ENCODE results near the gene HPS3. TPM values are rescaled to one million over a fixed set of nuclear protein-coding genes. Genes with fewer than 3 reads are reported as not detected.
A peak's percentile ranks its signal among the peaks of the same experiment; 100 is the strongest.

HPS3 gene
- total and polyA plus RNA-seq, 2 of the 4 experiments (the other 2 are of a cell fraction), result 15.2 to 24.2 TPM

GRCh38 chr3:149180057-149180573 is 50.7 kb downstream of the HPS3 start (continued):
- TF ChIP-seq ELK1 (IDR thresholded peaks at IDR 0.05; ENCODE audit: borderline replicate concordance, low read depth, low read length), result no peak

- peak overlapping the region; percentile 77; the same call in 1 of the 2 replicates for H3K18ac ChIP-seq (ENCODE audit: low read depth, low read length)
- no peak overlapping the region for H2AFZ ChIP-seq (replicated peaks; ENCODE audit: low read length, poor library complexity)
- no peak overlapping the region for H3K4me3 ChIP-seq (ENCODE audit: insufficient read depth, low read depth, low read length)
- peak overlapping the region; percentile 59; the same call in 1 of the 2 replicates for H2BK120ac ChIP-seq (ENCODE audit: low read depth, low read length)
- no peak for DNase-seq
- no peak overlapping the region for H2AK9ac ChIP-seq (replicated peaks; ENCODE audit: low read depth, low read length, poor library complexity)
- peak overlapping the region; percentile 76 for H4K91ac ChIP-seq (ENCODE audit: insufficient read depth, low read depth, low read length)
- no peak for ATAC-seq (ENCODE audit: low read depth)
- WGBS, 2 experiments (ENCODE audit: extremely low coverage in 2 of 2, insufficient read length in 1 of 2), result 100% methylated on average over 1 of the region's 2 CpGs; no CpG with 5 or more reads in 1 of the 2 experiments
- no peaks in the 10 kb centered on the region for H3K9me3 ChIP-seq (ENCODE audit: control insufficient read depth, insufficient read depth, low read length)
- H2BK15ac ChIP-seq (ENCODE audit: low read depth, low read length), result peak overlapping the region; percentile 82; the same call in 2 of the 3 replicates
- H2BK20ac ChIP-seq (ENCODE audit: low read depth, low read length), result peak overlapping the region; percentile 92
- peaks cover 4% of the 10 kb centered on the region; the same call in 1 of the 2 replicates for H3K9me1 ChIP-seq (ENCODE audit: insufficient read depth, low read length)
- no peaks in the 10 kb centered on the region for H3K27me3 ChIP-seq (ENCODE audit: control insufficient read depth, insufficient read depth, low read length)
- dilution Hi-C loops (cut with HindIII; ENCODE audit: low sequenced_read_pairs, unreplicated experiment) (no loop called here), intact Hi-C loops (cut with micrococcal nuclease) (no loop called here), in situ Hi-C loops (cut with MboI; ENCODE audit: low sequenced_read_pairs) (no loop called here)
- H3K14ac ChIP-seq (replicated peaks; ENCODE audit: low read depth, low read length), result no peak overlapping the region
- H3K9ac ChIP-seq (ENCODE audit: low read depth, low read length), result no peak overlapping the region
- H3K36me3 ChIP-seq (ENCODE audit: control insufficient read depth, insufficient read depth, low read length), result peaks cover 3% of the 10 kb centered on the region
- H3K27ac ChIP-seq (ENCODE audit: insufficient read depth, low read length), result no peak overlapping the region
- BruUV-seq (replicated peaks), result no TSS peak
- peak overlapping the region; percentile 96 for H2AK5ac ChIP-seq (ENCODE audit: low read depth, low read length)
- H3K79me1 ChIP-seq (ENCODE audit: low read depth in 1 of 2, low read length in 2 of 2), result no peaks in the 10 kb centered on the region
- H3K4ac ChIP-seq (ENCODE audit: low read depth, low read length), result peak overlapping the region; percentile 83; the same call in 1 of the 2 replicates
- peak overlapping the region; percentile 4 for H2BK5ac ChIP-seq (ENCODE audit: low read depth, low read length, poor library complexity, severe bottlenecking)
- ChIA-PET POLR2A (ENCODE audit: unreplicated experiment) (no interaction called here), CTCF (interaction anchor here (1.1 kb wide), 1 partner anchor 226 kb away, joined by 9 read pairs; no protein-coding TSS in a partner anchor)
- H3K4me1 ChIP-seq (ENCODE audit: control insufficient read depth, insufficient read depth, low read length), result peaks cover 12% of the 10 kb centered on the region
- H4K5ac ChIP-seq (ENCODE audit: low read depth, low read length), result peak overlapping the region; percentile 26; the same call in 1 of the 2 replicates
- H4K8ac ChIP-seq (ENCODE audit: low read depth in 2 of 2, low read length in 2 of 2), result peak overlapping the region; percentile 21 to 27; a peak in 3 of 4 replicates
- H3K23ac ChIP-seq (ENCODE audit: low read depth, low read length), result no peak overlapping the region
- H4K20me1 ChIP-seq (ENCODE audit: insufficient read depth, low read length), result no peaks in the 10 kb centered on the region
- H3K4me2 ChIP-seq (ENCODE audit: low read depth, low read length), result no peak overlapping the region
- H3K56ac ChIP-seq (ENCODE audit: extremely low read depth, insufficient read depth, low read length), result no peak overlapping the region
- TF ChIP-seq MAFK (IDR thresholded peaks at IDR 0.05; ENCODE audit: low read depth, low read length) (no peak), MAZ (IDR thresholded peaks at IDR 0.05; ENCODE audit: borderline replicate concordance, low read depth, low read length) (no peak), CHD1 (IDR thresholded peaks at IDR 0.05; ENCODE audit: low read depth, low read length) (no peak), USF2 (IDR thresholded peaks at IDR 0.05; ENCODE audit: low read depth, low read length) (no peak), RCOR1 (IDR thresholded peaks at IDR 0.05; ENCODE audit: insufficient replicate concordance, low read length) (no peak), FOS (IDR thresholded peaks at IDR 0.05; ENCODE audit: low read depth, low read length) (no peak), SMC3 (IDR thresholded peaks at IDR 0.05; ENCODE audit: low read depth, low read length) (no peak), BHLHE40 (IDR thresholded peaks at IDR 0.05; ENCODE audit: low read depth, low read length) (no peak), POLR2A (IDR thresholded peaks at IDR 0.05; ENCODE audit: low read depth, low read length) (no peak), NFE2L2 (IDR thresholded peaks at IDR 0.05; ENCODE audit: low read depth, low read length) (no peak), RFX5 (IDR thresholded peaks at IDR 0.05; ENCODE audit: low read depth, low read length) (no peak), MXI1 (IDR thresholded peaks at IDR 0.05; ENCODE audit: borderline replicate concordance, low read depth, low read length) (no peak), RAD21 (IDR thresholded peaks at IDR 0.05; ENCODE audit: low read length) (no peak), ELK1 (IDR thresholded peaks at IDR 0.05; ENCODE audit: borderline replicate concordance, low read depth, low read length) (no peak)
These were observed 51.7 kb downstream of the HPS3 start for GRCh38 chr3:149181182-149181581.

Data from IMR-90 (cell line).